MM.1S (cell line): ENCODE results near the gene COL5A1.

ENCODE experiments used
- EZH2 ChIP-seq: fragments of 300-600 bp; sonication (generic); optimal IDR thresholded peaks from 2 replicates; pipeline ENCODE3; 2017; ENCODE audit warnings: low read depth, mild to moderate bottlenecking, antibody characterized with exemption, low read length, mixed read lengths
- TF ChIP-seq, protein P1 (sequence below): fragments of 300-600 bp; sonication (generic); IDR thresholded peaks from 2 replicates; pipeline ENCODE4 v1.5.1; 2016; ENCODE audit warnings: antibody characterized with exemption, low read length, mixed read lengths

DNA sequence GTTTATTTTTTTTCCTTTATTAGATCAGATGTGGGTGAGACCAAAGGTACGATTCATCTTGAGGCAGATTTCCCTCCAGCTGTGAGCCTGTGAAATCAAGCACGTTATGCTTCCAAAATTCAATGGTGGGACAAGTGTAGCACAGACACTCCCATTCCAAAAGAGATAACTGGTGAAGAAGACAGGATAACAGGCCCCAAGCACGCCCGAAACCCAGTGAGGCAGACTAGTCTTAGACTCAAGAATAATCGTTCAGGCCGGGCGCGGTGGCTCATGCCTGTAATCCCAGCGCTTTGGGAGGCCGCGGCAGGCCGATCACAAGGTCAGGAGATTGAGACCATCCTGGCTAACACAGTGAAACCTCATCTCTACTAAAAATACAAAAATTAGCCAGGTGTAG lies 36.8 kb upstream of the COL5A1 start:
- TF ChIP-seq, protein P1, sequence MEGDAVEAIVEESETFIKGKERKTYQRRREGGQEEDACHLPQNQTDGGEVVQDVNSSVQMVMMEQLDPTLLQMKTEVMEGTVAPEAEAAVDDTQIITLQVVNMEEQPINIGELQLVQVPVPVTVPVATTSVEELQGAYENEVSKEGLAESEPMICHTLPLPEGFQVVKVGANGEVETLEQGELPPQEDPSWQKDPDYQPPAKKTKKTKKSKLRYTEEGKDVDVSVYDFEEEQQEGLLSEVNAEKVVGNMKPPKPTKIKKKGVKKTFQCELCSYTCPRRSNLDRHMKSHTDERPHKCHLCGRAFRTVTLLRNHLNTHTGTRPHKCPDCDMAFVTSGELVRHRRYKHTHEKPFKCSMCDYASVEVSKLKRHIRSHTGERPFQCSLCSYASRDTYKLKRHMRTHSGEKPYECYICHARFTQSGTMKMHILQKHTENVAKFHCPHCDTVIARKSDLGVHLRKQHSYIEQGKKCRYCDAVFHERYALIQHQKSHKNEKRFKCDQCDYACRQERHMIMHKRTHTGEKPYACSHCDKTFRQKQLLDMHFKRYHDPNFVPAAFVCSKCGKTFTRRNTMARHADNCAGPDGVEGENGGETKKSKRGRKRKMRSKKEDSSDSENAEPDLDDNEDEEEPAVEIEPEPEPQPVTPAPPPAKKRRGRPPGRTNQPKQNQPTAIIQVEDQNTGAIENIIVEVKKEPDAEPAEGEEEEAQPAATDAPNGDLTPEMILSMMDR = no peak
- TF ChIP-seq EZH2 = no peak
